Muscle of leg (tissue), 11 donors: ENCODE results near the gene PAK4. TPM values are rescaled to one million over a fixed set of nuclear protein-coding genes. Genes with fewer than 3 reads are reported as not detected.

Experiments used
- DNase-seq: peaks from one replicate; pipeline ENCODE4 v3.0.0; 2013
- H3K27ac ChIP-seq: one replicate; pipeline ENCODE4 v1.5.1; 2013; ENCODE audit warnings: mild to moderate bottlenecking, low read length, control low read depth
- H3K27me3 ChIP-seq: one replicate; pipeline ENCODE4 v1.6.1; 2013; ENCODE audit warnings: low read length; ENCODE audit not compliant: control insufficient read depth, insufficient read depth
- H3K36me3 ChIP-seq: one replicate; pipeline ENCODE4 v1.6.1; 2013; ENCODE audit warnings: low read length; ENCODE audit not compliant: control insufficient read depth, insufficient read depth
- H3K4me1 ChIP-seq: one replicate; pipeline ENCODE4 v1.6.1; 2013; ENCODE audit warnings: low read length; ENCODE audit not compliant: control insufficient read depth, insufficient read depth
- H3K4me3 ChIP-seq: one replicate; pipeline ENCODE4 v1.5.1; 2013; ENCODE audit warnings: low read length, control low read depth
- H3K9me3 ChIP-seq: replicated peaks from 2 replicates; pipeline ENCODE4 v1.6.1; 2013; ENCODE audit warnings: low read depth, low read length; ENCODE audit not compliant: control insufficient read depth
- WGBS: methylation state at CpG from one replicate; pipeline ENCODE4 v1.1.5; 2013; ENCODE audit warnings: missing lambda C conversion rate; ENCODE audit not compliant: insufficient coverage; 5-methylcytosine and 5-hydroxymethylcytosine counted together
- polyA plus RNA-seq, 8 donors: library from polyadenylated mRNA; unstranded; fragments of 120-200 nt; gene quantifications; one replicate each; pipeline versions ENCODE4 v1.2.1 to v1.2.3, GENCODE V29; 2013; ENCODE audit warnings: inconsistent platforms in 1 of 8, low replicate concordance in 1 of 8; ENCODE audit not compliant: insufficient read length in 8 of 8, insufficient read depth in 1 of 8
- total RNA-seq: library from RNA; stranded (reverse); fragments of 120-200 nt; gene quantifications from one replicate; pipeline ENCODE4 v1.2.4, GENCODE V29; 2013

PAK4 gene
- total and polyA plus RNA-seq, 9 donors: 3.5 to 29.2 (median 20.4) TPM

DNA sequence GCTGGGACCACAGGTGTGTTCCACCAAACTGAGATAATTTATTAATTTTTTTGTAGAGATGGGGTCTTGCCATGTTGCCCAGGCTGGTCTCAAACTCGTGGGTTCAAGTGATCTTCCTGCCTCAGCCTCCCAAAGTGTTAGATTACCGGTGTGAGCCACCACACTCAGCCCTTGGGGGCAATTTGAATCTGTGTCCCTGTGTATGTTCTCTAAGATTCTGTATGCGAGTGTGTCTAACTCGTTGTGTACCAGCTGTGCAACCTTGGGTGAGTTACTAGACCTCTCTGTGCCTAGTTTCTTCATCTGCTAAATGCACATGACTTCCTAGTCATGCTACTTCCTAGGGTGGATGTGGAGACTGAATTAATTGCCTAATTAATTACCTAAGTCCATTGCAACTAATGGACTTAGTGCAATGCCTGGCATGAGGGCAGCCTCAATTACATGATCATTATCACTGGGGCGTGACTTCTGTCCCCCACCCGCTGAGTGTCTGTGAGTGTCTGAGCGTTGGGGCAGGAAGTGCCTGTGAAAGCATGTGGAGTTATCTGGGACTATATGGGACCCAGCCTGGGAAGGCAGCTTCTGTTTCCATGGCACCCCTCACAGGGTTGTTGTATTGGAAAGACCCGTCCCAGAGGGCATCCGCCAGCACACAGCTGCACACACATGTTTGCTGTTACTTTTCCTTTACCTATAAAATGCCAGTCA, 69.4 kb downstream of the PAK4 start:
- no peak overlapping the region for H3K4me3 ChIP-seq
- H3K9me3 ChIP-seq: no peaks in the 10 kb centered on the region
- H3K27me3 ChIP-seq: peaks cover 52% of the 10 kb centered on the region
- no peak overlapping the region for H3K27ac ChIP-seq
- no peaks in the 10 kb centered on the region for H3K36me3 ChIP-seq
- peaks cover 2% of the 10 kb centered on the region for H3K4me1 ChIP-seq
- 95% methylated on average over 2 of the region's 9 CpGs for WGBS
- no peak for DNase-seq

DNA sequence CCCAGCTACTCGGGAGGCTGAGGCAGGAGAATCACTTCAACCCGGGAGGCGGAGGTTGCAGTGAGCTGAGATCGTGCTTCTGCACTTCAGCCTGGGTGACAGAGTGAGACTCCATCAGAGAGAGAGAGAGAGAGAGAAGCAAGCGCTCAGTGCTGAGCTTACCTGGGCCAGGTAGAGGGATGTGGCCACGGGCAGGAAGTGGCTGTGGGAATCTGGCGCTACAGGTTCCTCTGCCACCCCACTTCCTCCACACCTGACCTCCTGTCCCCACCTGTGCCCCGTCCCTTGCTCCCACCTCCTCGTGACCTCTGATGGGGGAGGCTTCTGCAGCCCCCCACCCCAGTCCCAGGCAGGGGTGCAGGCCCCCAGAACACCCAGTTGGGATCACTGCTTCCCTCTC, 70.2 kb downstream of the PAK4 start:
- H3K9me3 ChIP-seq: no peaks in the 10 kb centered on the region
- peaks cover 2% of the 10 kb centered on the region for H3K4me1 ChIP-seq
- DNase-seq: no peak
- H3K27ac ChIP-seq: no peak overlapping the region
- H3K4me3 ChIP-seq: no peak overlapping the region
- no peaks in the 10 kb centered on the region for H3K36me3 ChIP-seq
- H3K27me3 ChIP-seq: peaks cover 58% of the 10 kb centered on the region
- WGBS: 32% methylated on average over 5 of the region's 9 CpGs

- Histone ChIP-seq H3K4me3 (no peak overlapping the region), H3K4me1 (peaks cover 2% of the 10 kb centered on the region), H3K9me3 (no peaks in the 10 kb centered on the region), H3K27ac (no peak overlapping the region), H3K36me3 (no peaks in the 10 kb centered on the region), H3K27me3 (peaks cover 62% of the 10 kb centered on the region)
- 7% methylated on average over 6 of the region's 7 CpGs for WGBS
- no peak for DNase-seq
Observed at GRCh38 chr19:39196320-39196719, 70.7 kb downstream of the PAK4 start.

DNA sequence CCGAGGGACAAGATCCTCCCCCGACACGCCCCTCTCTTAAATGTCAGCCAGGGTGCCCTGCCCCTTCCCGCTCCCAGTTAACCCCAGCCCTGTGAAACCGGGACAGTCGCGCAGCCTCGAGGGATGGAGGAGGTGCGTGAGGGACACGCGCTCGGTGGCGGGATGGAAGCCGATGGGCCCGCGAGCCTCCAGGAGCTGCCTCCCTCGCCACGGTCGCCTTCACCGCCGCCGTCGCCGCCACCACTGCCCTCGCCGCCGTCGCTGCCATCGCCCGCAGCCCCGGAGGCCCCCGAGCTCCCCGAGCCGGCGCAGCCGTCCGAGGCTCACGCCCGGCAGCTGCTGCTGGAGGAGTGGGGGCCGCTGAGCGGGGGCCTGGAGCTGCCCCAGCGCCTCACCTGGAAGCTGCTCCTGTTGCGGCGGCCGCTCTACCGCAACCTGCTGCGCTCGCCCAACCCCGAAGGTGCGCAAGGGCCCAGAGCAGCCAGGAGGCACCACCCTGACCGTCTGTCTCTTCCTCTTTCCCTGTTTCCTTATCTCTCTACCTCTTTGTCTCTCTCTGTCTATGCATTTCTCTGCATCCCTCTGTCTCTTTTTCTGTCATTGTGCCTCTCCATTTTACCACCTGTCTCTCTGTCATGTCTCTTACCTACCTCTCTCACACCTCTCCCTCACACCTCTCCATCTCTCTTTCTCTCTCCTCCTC, 71.4 kb downstream of the PAK4 start, which contains the start of gene NCCRP1:
NCCRP1 (plus strand) TSS at position 105 of the 703 bp plus-strand sequence; CDS start at position 124, 19 bp downstream.
- no peaks in the 10 kb centered on the region for H3K36me3 ChIP-seq
- H3K4me1 ChIP-seq: peaks cover 2% of the 10 kb centered on the region
- under 1% methylated on average over 47 of the region's 51 CpGs for WGBS
- no peak within 1 kb of the TSS for H3K27ac ChIP-seq
- no peak within 1 kb of the TSS for H3K4me3 ChIP-seq
- H3K9me3 ChIP-seq: no peaks in the 10 kb centered on the region
- H3K27me3 ChIP-seq: peaks cover 68% of the 10 kb centered on the region
- no peak for DNase-seq

GRCh38 chr19:39197808-39198207, 72.2 kb downstream of the PAK4 start:
- peaks cover 75% of the 10 kb centered on the region for H3K27me3 ChIP-seq
- DNase-seq: no peak
- WGBS: 38% methylated on average over 1 of the region's 5 CpGs

GRCh38 chr19:39199025-39199424, 73.4 kb downstream of the PAK4 start:
- Histone ChIP-seq H3K27me3 (peaks cover 84% of the 10 kb centered on the region), H3K4me1 (peaks cover 2% of the 10 kb centered on the region), H3K9me3 (no peaks in the 10 kb centered on the region), H3K4me3 (no peak overlapping the region), H3K27ac (no peak overlapping the region), H3K36me3 (no peaks in the 10 kb centered on the region)
- 8% methylated on average over 9 of the region's 11 CpGs for WGBS
- DNase-seq: peak; percentile 65

More at GRCh38 chr19:39197808-39198207, 72.2 kb downstream of the PAK4 start:
- H3K4me1 ChIP-seq: peaks cover 2% of the 10 kb centered on the region
- H3K27ac ChIP-seq: no peak overlapping the region
- no peak overlapping the region for H3K4me3 ChIP-seq
- H3K9me3 ChIP-seq: no peaks in the 10 kb centered on the region
- H3K36me3 ChIP-seq: no peaks in the 10 kb centered on the region

DNA sequence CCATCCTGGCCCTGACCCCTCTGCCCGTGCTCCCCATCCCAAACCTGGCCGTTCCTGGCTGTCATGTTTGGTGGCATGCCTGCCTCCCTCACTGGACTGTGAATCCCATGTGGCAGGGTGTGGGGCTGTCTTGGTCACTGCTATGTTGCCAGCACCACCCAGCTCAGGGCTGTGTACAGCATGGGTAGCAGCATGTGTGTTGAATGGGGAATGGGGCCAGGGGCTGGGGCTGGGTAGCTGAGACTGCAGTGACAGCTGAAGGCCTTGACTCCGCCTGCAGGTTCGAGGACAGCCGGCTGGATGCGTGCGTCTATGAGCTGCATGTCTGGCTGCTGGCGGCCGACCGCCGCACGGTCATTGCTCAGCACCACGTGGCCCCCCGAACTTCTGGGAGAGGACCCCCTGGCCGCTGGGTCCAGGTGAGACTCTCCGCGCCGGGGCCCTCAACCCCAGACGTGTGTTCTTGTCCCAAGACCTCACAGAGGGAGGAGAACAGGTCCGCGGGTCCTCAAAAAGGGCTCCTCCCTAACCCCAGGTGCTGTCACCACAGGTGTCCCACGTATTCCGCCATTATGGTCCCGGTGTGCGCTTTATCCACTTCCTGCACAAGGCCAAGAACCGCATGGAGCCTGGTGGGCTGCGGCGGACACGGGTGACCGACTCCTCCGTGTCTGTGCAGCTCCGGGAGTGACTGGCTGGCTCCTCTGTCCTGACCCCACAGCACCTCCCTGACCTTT, 74.6 kb downstream of the PAK4 start:
- 80% methylated on average over 32 of the region's 32 CpGs for WGBS
- no peaks in the 10 kb centered on the region for H3K9me3 ChIP-seq
- H3K27me3 ChIP-seq: peaks cover 87% of the 10 kb centered on the region

GRCh38 chr19:39200803-39201115, 75.2 kb downstream of the PAK4 start:
- H3K27ac ChIP-seq: no peak overlapping the region
- no peak overlapping the region for H3K4me3 ChIP-seq
- DNase-seq: no peak
- no peaks in the 10 kb centered on the region for H3K36me3 ChIP-seq
- H3K4me1 ChIP-seq: peaks cover 2% of the 10 kb centered on the region
- H3K9me3 ChIP-seq: no peaks in the 10 kb centered on the region
- peaks cover 88% of the 10 kb centered on the region for H3K27me3 ChIP-seq
- 76% methylated on average over 3 of the region's 3 CpGs for WGBS

More for the DNA sequence above, 74.6 kb downstream of the PAK4 start:
- H3K36me3 ChIP-seq: no peaks in the 10 kb centered on the region
- H3K4me1 ChIP-seq: peaks cover 2% of the 10 kb centered on the region
- DNase-seq: no peak
- H3K4me3 ChIP-seq: no peak overlapping the region
- H3K27ac ChIP-seq: no peak overlapping the region

DNA sequence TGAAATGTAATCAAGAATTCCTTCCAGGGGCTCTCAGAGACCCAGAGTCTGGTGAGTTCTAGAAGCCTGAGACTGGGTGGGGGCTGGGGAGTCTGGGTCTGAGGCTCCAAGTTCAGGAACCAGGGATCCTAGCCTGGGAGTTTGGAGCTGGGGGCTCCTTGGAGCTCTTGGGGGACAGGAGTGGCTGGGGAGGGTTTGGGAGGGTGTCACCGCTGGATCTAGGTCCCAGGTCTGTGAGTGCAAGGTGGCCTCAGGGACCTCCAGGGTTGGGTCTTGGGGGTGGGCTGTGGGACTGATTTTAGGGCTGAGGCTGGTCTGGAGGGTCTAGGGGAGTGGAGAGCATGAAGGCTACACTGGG, 77.4 kb downstream of the PAK4 start:
- no peaks in the 10 kb centered on the region for H3K4me1 ChIP-seq
- DNase-seq: no peak
- H3K27me3 ChIP-seq: peaks cover 78% of the 10 kb centered on the region
- 88% methylated on average over 1 of the region's 1 CpG for WGBS
- H3K36me3 ChIP-seq: no peaks in the 10 kb centered on the region
- no peak overlapping the region for H3K4me3 ChIP-seq
- no peak overlapping the region for H3K27ac ChIP-seq
- no peaks in the 10 kb centered on the region for H3K9me3 ChIP-seq
